OCI-M2 (cell line): ENCODE data around the gene DIP2C.

Source experiments
- DNase-seq: peaks from one replicate; lab custom pipeline; 2025; ENCODE audit not compliant: unreplicated experiment; lab: John Stamatoyannopoulos, UW

Gene DIP2C

GRCh38 chr10:224571-224970 is 464.9 kb downstream of the DIP2C start:
- no peak for DNase-seq
